GM21576 (cell line): ENCODE results near the gene GSX1.
"Not testable (repeated sequence)": the region's sequence is repeated elsewhere in the genome, so short reads cannot be mapped to it uniquely, and the experiment has no call there.

Experiments used
- ATAC-seq: cut with Tn5 transposase; IDR thresholded peaks from one replicate; pipeline ENCODE4 v1.9.1; 2021; ENCODE audit warnings: mild to moderate bottlenecking, moderate library complexity; ENCODE audit not compliant: unreplicated experiment

GSX1 gene

GRCh38 chr13:27793507-27794367, 1.5 kb downstream of the GSX1 start:
- no peak for ATAC-seq

DNA sequence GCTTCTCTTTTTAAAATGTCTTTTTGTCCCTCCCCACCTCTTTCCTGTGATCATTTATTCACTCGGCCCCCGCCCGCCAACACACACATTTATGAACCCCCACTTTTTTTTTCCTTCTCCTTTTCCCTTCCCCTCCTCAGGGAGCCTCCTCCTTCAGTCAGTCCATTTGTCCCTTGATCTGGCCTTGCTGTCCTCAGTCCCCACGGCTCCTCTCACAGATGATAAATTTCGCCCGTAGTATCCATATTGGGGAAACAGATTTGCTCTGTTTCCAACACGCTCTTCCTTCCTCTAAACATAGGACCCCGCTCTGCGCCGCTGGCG, 2.0 kb downstream of the GSX1 start:
- ATAC-seq = no peak

DNA sequence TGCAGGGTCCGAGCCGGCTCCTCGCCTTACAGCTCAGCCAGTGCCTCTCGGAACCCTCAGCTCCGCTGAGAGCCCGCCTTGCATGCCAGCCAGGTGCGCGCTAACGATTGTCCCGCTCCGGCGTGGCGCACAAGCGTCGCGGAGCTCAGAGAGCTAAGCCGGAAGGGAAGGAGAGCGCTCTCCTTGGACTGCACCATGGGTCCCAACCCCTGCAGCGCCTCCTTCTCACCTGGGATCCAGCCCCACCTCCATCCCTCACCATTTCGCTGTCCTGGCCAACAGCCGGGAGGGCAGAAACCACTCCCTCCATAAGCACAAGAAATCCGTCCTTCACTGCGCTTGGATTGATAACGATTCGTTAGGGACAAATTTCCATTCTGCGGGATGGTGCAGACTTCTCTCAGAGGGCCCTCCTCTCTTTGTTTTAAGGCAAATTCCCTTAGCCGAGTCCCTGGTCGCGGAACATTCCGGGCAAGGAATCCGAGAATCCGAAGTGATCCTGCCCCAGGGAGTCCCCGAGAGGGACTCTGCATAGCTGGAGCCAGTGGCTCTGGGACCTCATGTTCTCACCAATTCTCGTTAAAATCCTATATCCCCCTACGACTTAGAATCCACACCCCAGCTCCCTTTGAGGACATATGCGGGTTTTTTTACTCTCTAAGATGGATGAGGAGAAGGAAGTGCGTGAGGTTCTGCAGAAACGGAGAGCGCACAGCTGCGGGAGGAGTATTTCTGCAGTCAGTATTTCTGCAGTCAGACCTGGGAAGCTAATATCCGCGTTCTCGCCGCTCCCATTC, 2.8 kb downstream of the GSX1 start:
- no peak for ATAC-seq

DNA sequence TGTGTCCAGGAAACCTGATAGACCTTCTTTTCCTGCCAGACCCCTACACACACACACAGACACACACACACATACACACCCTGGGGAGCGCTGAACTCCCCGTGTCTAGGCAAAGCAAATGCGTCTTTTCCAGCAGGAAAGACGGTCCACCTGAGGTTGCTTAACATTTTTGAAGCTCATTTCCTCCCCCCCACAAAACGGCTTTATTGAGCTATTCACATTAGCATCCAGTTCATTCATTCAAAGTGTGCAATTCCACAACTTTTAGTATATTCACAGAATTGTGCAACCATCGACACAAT, 3.4 kb downstream of the GSX1 start:
- ATAC-seq = no peak

DNA sequence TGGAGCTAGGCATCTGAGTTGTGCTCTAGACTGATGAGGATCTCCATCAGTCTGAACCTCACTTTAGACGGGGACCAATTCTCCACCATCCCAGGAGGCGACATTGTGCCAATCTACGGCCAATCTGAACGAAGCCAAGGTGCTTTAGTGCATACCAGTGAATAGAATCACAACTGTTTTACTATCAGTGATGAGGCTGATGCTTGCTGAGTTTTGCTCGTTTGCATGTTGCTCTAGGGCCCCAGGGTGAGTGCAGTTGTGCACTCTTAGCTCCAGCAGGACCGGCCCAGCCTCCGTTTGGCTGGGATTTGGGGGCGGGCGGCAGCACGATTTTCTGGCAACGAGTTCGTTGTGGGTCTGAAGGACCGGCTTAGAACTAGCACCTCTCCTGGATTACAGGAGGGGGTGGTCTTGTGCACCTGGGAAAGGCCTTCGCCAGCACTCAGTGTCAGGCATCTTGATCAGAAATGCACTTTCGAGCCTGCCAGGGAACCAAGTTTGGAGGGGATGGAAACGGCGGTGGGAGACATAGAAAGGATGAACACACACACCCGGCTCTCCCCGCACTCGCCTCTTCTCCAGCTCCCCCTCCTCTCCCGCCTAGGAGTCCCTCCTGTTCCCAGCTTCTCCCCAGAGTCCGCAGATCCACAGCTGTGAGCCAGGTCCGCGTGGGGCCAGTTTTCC, 4.4 kb downstream of the GSX1 start:
- no peak for ATAC-seq

DNA sequence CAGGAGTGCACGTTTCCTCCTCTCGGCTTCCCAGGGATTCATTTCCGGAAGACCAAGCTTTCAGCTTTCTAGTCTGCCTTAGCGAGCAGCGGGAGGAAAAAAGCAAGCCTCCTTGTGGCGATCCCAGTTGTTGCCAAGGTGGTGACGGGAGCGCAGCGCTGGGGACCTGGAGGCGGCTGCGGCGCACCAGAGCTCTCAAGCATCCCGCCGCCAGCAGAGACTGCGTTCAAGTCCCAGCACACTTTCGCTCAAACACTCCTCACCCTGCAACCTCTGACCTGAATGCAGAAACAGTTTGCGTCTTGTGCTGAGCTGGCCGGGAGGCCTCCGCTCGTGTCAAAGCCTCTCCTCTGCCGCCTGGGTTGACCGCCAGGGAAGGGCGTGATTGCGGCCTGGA, 4.9 kb downstream of the GSX1 start:
- ATAC-seq = no peak

- ATAC-seq = no peak
Observed at GRCh38 chr13:27806744-27807387, 14.6 kb downstream of the GSX1 start.

- ATAC-seq = no peak
Observed at GRCh38 chr13:27808851-27809550, 16.7 kb downstream of the GSX1 start.

DNA sequence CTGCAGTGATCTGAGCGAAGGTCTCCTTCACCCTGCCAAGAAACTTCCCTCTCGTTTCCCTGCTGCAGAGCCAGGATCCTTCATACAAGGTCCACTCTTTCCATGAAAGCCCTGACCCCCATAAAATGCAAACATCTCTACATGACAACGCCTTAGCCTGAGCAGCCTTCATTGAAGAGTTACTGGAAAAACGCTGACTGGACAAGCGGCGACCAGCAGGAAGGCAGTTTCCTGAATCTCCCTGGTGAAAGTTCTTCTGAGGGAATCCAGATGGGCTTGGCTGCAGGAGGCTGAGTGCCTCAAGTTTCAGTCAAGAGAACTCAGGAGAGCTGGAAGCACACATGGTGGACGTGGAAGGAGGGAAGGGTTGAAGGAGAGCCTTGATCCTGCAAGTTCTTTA, 17.7 kb downstream of the GSX1 start:
- no peak for ATAC-seq

- ATAC-seq = no peak
Observed at GRCh38 chr13:27810461-27810860, 18.2 kb downstream of the GSX1 start.

DNA sequence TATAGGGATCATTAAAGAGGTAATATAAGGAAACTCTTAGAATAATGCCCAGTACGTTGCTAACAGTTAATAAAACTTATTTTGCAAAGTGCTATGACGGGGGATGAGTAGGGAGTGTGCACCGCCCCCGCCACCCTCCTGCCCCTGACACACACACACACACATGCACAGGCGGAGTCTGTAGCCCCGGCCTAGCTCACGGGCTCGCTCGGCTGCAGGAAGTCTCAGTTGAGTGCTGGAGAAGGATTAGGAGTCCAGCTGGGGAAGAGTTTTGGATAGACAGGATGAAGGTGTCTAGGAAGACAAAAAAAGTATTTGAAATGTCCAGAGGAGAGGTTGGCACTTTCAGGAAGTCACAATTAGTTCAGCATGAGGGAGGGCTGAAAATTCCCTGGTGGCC, 21.5 kb downstream of the GSX1 start:
- no peak for ATAC-seq

GRCh38 chr13:27817832-27818231, 25.5 kb downstream of the GSX1 start:
- not testable (repeated sequence) for ATAC-seq

GRCh38 chr13:27820524-27821482, 28.5 kb downstream of the GSX1 start:
- no peak for ATAC-seq

GRCh38 chr13:27821566-27821965, 29.3 kb downstream of the GSX1 start:
- no peak for ATAC-seq

GRCh38 chr13:27822258-27822872, 30.1 kb downstream of the GSX1 start:
- no peak for ATAC-seq

- ATAC-seq = no peak
Observed at GRCh38 chr13:27822873-27823311, 30.6 kb downstream of the GSX1 start.

DNA sequence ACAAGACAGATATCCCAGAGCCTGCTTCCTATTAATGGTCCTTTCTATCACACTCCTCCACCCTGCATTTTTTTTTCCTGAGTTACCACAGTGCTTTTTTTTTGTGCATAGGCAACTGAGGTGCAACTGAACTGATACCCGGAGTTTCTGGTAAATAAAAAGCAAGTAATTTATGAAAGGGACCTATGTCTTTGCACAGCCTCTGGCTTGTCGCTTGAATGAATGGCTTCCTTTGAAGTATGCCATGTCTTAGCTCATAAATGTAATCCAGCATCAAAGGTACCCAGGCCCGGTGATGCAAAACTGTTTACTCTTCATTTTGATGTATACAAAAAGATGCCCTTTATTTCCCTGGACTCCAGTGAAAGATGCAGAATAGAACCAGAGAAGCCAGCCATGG, 31.8 kb downstream of the GSX1 start:
- ATAC-seq = no peak

GRCh38 chr13:27825072-27825471, 32.8 kb downstream of the GSX1 start:
- no peak for ATAC-seq
